Parathyroid adenoma (tissue), 2 donors: ENCODE results near the gene CENPN.

ENCODE experiments used
- H2AFZ ChIP-seq: fragments of 300-600 bp; sonication (generic); one replicate; pipeline ENCODE4 v1.7.0; 2017; ENCODE audit warnings: antibody characterized with exemption, mild to moderate bottlenecking
- H3K27ac ChIP-seq: fragments of 300-600 bp; sonication (generic); one replicate; pipeline ENCODE4 v1.7.0; 2017
- H3K27me3 ChIP-seq: fragments of 300-600 bp; sonication (generic); one replicate; pipeline ENCODE4 v1.7.0; 2017; ENCODE audit warnings: low read length; ENCODE audit not compliant: control insufficient read depth, insufficient read depth
- H3K36me3 ChIP-seq: fragments of 300-600 bp; sonication (generic); one replicate; pipeline ENCODE4 v1.7.0; 2017; ENCODE audit warnings: low read length; ENCODE audit not compliant: control insufficient read depth, insufficient read depth
- H3K4me1 ChIP-seq: fragments of 300-600 bp; sonication (generic); one replicate; pipeline ENCODE4 v1.7.0; 2017; ENCODE audit warnings: control low read depth
- H3K4me2 ChIP-seq: fragments of 300-600 bp; sonication (generic); one replicate; pipeline ENCODE4 v1.7.0; 2017; ENCODE audit warnings: low read length
- H3K4me3 ChIP-seq: fragments of 300-600 bp; sonication (generic); one replicate; pipeline ENCODE4 v1.7.0; 2017; ENCODE audit warnings: low read depth, low read length
- H3K79me2 ChIP-seq: fragments of 300-600 bp; sonication (generic); one replicate; pipeline ENCODE4 v1.7.0; 2017; ENCODE audit warnings: control low read depth
- H3K9ac ChIP-seq: fragments of 300-600 bp; sonication (generic); one replicate; pipeline ENCODE4 v1.7.0; 2017; ENCODE audit warnings: mild to moderate bottlenecking
- H3K9me3 ChIP-seq: fragments of 300-600 bp; sonication (generic); one replicate; pipeline ENCODE4 v1.7.0; 2017; ENCODE audit warnings: low read length; ENCODE audit not compliant: control insufficient read depth
- TF ChIP-seq, protein P1 (sequence below): fragments of 300-600 bp; sonication (generic); IDR thresholded peaks from one replicate; pipeline ENCODE4 v1.7.0; 2017; ENCODE audit warnings: antibody characterized with exemption, mild to moderate bottlenecking
- donor health status: primary hyperparathyroidism.

Gene CENPN

DNA sequence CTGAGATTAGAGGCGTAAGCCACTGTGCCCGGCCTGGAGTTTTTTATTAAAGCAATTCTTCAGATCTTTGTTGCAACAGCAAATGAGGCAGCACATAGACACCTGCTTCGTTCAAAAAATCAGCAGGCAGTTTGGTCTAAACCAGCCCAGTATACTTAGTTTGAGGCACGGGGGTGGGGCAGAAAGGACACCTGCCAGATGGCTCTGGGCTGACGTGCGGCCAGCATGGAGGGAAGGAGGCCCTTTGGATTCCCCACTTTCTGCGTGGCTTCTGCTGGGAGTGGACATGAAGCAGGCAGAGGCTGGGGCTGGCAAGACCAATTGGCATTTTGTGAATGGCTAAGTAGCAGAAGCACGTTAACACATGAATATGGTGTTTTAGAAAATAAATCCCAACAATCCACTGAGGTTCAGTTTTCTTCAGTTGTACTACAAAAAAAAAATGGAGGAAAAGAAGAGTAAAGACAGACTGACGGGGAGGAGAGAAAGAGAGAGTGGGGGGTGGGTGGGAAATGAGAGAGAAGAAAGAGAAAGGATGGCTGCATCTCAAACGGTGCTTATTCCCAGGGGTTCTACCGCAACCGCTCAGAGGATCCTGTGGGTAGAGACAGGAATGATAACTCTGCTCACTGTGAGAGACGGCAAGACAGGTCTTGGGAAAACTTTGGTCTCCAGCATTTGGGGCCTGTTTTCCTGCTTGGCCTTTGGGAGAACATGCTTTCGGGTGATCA lies 53.7 kb downstream of the CENPN start:
- H3K9ac ChIP-seq, result no peak overlapping the region
- H3K27ac ChIP-seq, result no peak overlapping the region
- TF ChIP-seq, protein P1, sequence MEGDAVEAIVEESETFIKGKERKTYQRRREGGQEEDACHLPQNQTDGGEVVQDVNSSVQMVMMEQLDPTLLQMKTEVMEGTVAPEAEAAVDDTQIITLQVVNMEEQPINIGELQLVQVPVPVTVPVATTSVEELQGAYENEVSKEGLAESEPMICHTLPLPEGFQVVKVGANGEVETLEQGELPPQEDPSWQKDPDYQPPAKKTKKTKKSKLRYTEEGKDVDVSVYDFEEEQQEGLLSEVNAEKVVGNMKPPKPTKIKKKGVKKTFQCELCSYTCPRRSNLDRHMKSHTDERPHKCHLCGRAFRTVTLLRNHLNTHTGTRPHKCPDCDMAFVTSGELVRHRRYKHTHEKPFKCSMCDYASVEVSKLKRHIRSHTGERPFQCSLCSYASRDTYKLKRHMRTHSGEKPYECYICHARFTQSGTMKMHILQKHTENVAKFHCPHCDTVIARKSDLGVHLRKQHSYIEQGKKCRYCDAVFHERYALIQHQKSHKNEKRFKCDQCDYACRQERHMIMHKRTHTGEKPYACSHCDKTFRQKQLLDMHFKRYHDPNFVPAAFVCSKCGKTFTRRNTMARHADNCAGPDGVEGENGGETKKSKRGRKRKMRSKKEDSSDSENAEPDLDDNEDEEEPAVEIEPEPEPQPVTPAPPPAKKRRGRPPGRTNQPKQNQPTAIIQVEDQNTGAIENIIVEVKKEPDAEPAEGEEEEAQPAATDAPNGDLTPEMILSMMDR, result no peak
- no peaks in the 10 kb centered on the region for H3K36me3 ChIP-seq
- H2AFZ ChIP-seq, result no peak overlapping the region
- no peak overlapping the region for H3K4me2 ChIP-seq
- H3K9me3 ChIP-seq, result no peaks in the 10 kb centered on the region
- no peaks in the 10 kb centered on the region for H3K27me3 ChIP-seq
- no peaks in the 10 kb centered on the region for H3K79me2 ChIP-seq
- no peak overlapping the region for H3K4me3 ChIP-seq
- no peaks in the 10 kb centered on the region for H3K4me1 ChIP-seq

DNA sequence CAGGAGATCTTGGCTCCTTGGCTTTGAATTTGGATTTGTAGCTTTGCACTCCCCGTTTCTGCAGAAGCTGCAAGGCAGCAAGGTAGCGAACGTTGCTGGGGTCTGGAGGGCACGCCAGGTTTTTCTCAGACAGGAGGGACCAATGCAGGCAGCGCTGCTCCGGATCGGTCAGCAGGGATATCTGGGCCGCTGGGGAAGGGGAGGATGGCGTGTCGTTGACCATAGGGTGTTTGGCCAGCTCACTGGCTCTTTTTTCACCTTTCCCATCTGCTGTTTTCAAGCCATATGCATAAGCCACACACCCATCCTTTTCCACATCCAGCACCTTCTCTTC lies 54.3 kb downstream of the CENPN start:
- no peaks in the 10 kb centered on the region for H3K27me3 ChIP-seq
- H3K27ac ChIP-seq, result no peak overlapping the region
- H3K79me2 ChIP-seq, result no peaks in the 10 kb centered on the region
- H3K4me2 ChIP-seq, result no peak overlapping the region
- no peak overlapping the region for H3K4me3 ChIP-seq
- no peaks in the 10 kb centered on the region for H3K36me3 ChIP-seq
- TF ChIP-seq, protein P1, result no peak
- no peak overlapping the region for H2AFZ ChIP-seq
- no peaks in the 10 kb centered on the region for H3K9me3 ChIP-seq
- no peak overlapping the region for H3K9ac ChIP-seq
- H3K4me1 ChIP-seq, result no peaks in the 10 kb centered on the region

DNA sequence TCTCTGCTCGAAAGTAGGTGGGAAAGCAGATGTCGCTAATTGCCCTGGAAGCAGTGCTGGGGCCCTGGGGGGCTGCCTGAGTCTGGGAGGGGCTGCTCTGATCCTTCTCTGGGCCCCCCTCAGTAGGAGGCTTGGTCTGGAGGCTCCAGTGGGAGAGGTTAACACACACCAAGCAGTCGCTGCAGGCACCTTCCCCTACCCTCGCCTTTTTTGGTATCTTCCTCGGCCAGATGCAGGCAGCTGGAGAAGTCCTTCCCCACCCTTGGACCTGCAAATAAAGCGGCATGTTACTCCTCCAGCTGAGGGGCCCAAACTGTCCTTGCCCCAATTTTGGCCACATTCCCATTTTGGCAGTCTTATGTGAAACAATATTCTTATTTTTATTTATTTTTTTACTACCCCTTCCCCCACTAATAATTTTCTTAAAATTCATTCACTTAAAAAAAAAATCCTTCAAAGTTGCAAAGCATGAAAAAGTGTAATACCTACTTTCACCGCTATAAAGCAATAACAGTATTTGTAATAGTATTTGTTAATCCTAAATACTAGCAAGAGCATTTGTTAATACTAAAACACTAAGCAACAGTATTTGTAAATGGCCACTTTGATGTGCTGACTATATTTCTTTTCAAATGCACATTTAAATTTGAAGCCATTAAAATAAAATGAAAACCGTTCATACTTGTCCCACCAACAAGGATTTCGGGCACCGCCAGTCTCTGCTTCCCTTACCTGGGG lies 55.0 kb downstream of the CENPN start:
- Histone ChIP-seq H3K4me3 (no peak overlapping the region), H3K79me2 (no peaks in the 10 kb centered on the region), H3K36me3 (no peaks in the 10 kb centered on the region), H3K4me1 (no peaks in the 10 kb centered on the region), H3K27me3 (no peaks in the 10 kb centered on the region), H3K9me3 (no peaks in the 10 kb centered on the region), H3K9ac (no peak overlapping the region), H3K27ac (no peak overlapping the region), H2AFZ (no peak overlapping the region), H3K4me2 (no peak overlapping the region)
- TF ChIP-seq, protein P1, result no peak

DNA sequence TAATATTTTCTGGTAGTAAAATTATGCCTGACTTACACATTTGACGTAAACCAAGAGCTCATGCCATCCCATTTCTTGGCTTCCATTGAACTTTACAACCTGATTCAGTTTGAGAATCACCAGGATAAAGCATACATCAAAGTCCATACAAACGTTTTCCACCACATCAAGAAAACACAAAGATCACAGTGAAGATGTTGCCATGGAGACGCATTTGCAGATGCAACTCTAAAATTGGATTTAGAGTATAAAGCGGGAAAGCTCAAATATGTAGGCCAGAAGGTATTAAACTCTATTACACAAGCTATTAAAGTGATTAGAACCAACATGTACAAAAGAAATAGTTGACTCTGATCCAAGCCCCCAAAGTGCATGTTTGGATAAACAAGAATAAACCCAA lies 59.7 kb downstream of the CENPN start:
- H3K79me2 ChIP-seq, result no peaks in the 10 kb centered on the region
- TF ChIP-seq, protein P1, result no peak
- no peak overlapping the region for H2AFZ ChIP-seq
- no peak overlapping the region for H3K4me2 ChIP-seq
- H3K27me3 ChIP-seq, result no peaks in the 10 kb centered on the region
- no peak overlapping the region for H3K4me3 ChIP-seq
- no peak overlapping the region for H3K27ac ChIP-seq
- no peaks in the 10 kb centered on the region for H3K4me1 ChIP-seq
- H3K9me3 ChIP-seq, result no peaks in the 10 kb centered on the region
- no peak overlapping the region for H3K9ac ChIP-seq
- H3K36me3 ChIP-seq, result no peaks in the 10 kb centered on the region

DNA sequence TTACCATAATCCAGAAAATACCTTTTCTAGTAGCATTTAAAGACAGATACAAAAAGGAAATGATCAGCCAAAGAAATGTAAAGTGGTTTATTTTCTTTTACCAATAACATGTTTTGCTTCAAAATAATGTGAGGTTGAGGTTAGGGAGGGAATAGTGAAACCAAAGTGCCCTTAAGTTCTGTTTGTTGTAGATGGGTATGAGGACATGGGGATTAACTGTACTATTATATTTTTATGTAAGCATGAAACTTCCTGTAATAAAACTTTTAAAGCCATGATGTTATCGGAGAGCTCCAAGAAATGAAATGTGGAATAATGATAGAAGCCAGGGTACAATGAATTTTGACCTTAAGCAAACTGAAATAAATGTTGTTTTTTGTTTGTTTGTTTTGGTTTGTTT lies 60.2 kb downstream of the CENPN start:
- no peak overlapping the region for H2AFZ ChIP-seq
- no peaks in the 10 kb centered on the region for H3K36me3 ChIP-seq
- H3K9me3 ChIP-seq, result no peaks in the 10 kb centered on the region
- no peak overlapping the region for H3K4me2 ChIP-seq
- H3K4me1 ChIP-seq, result no peaks in the 10 kb centered on the region
- TF ChIP-seq, protein P1, result no peak
- no peak overlapping the region for H3K27ac ChIP-seq
- H3K27me3 ChIP-seq, result no peaks in the 10 kb centered on the region
- H3K4me3 ChIP-seq, result no peak overlapping the region
- H3K9ac ChIP-seq, result no peak overlapping the region
- H3K79me2 ChIP-seq, result no peaks in the 10 kb centered on the region
